Stimulated activated CD8-positive, alpha-beta memory T cell treated with anti-CD3 and anti-CD28 coated beads, Interleukin-7, amount 100 ng/mL, for 48 hours (primary cell): ENCODE results near the gene SMYD1.

Experiments
- DNase-seq, 2 donors: peaks; one replicate each; pipeline ENCODE4 v3.0.0-alpha.2; 2020; ENCODE audit warnings: low read depth in 1 of 2; ENCODE audit errors: extremely low read depth in 1 of 2

Gene SMYD1

GRCh38 chr2:88139203-88139702, 71.6 kb downstream of the SMYD1 start:
- no peak for DNase-seq

GRCh38 chr2:88139804-88140203, 72.2 kb downstream of the SMYD1 start:
- DNase-seq, result no peak

GRCh38 chr2:88141952-88142351, 74.3 kb downstream of the SMYD1 start:
- no peak for DNase-seq

- DNase-seq, result no peak
Observed at GRCh38 chr2:88144271-88144670, 76.6 kb downstream of the SMYD1 start.

GRCh38 chr2:88144914-88145497, 77.4 kb downstream of the SMYD1 start:
- no peak for DNase-seq

- DNase-seq, result no peak
Observed at GRCh38 chr2:88146590-88146989, 79.0 kb downstream of the SMYD1 start.

- DNase-seq, result no peak
Observed at GRCh38 chr2:88147145-88147544, 79.5 kb downstream of the SMYD1 start.

- DNase-seq, result no peak
Observed at GRCh38 chr2:88148929-88149438, 81.4 kb downstream of the SMYD1 start.

GRCh38 chr2:88159481-88159880, 91.9 kb downstream of the SMYD1 start:
- no peak for DNase-seq

- peak; percentile 11 to 23 for DNase-seq
Observed at GRCh38 chr2:88159955-88160415, 92.4 kb downstream of the SMYD1 start.

GRCh38 chr2:88160517-88160916, 92.9 kb downstream of the SMYD1 start:
- no peak for DNase-seq

GRCh38 chr2:88161446-88162244, 94.0 kb downstream of the SMYD1 start:
- no peak for DNase-seq
